Hepatocyte (in vitro differentiated cells): Measurements from ENCODE around the gene GASK1A.

Source experiments
- CTCF ChIP-seq: fragments of 200-600 bp; sonication (generic); IDR thresholded peaks from 2 replicates; pipeline ENCODE4 v1.5.1; 2016; ENCODE audit warnings: antibody characterized with exemption, mild to moderate bottlenecking; ENCODE audit not compliant: poor library complexity
- EZH2 ChIP-seq: fragments of 200-600 bp; sonication (generic); IDR thresholded peaks from 2 replicates; pipeline ENCODE4 v1.6.1; 2016; ENCODE audit warnings: antibody characterized with exemption, mild to moderate bottlenecking, borderline replicate concordance
- EZH2phosphoT487 ChIP-seq: fragments of 200-600 bp; sonication (generic); IDR thresholded peaks from one replicate; pipeline ENCODE4 v1.6.1; 2018; ENCODE audit warnings: antibody characterized with exemption, mild to moderate bottlenecking, low read depth, moderate library complexity; ENCODE audit not compliant: unreplicated experiment, severe bottlenecking

- TF ChIP-seq CTCF (no peak), EZH2 (no peak), EZH2phosphoT487 (no peak)
Measured at GRCh38 chr3:43022121-43022520, 43.0 kb downstream of the GASK1A start.
